GM10847 (cell line): ENCODE results near the gene TP53I13.

Experiments used
- POLR2A ChIP-seq: IDR thresholded peaks from 2 replicates; pipeline ENCODE4 v1.6.1; 2011; ENCODE audit not compliant: insufficient read length; ENCODE audit errors: extremely low read depth

The TP53I13 gene

DNA sequence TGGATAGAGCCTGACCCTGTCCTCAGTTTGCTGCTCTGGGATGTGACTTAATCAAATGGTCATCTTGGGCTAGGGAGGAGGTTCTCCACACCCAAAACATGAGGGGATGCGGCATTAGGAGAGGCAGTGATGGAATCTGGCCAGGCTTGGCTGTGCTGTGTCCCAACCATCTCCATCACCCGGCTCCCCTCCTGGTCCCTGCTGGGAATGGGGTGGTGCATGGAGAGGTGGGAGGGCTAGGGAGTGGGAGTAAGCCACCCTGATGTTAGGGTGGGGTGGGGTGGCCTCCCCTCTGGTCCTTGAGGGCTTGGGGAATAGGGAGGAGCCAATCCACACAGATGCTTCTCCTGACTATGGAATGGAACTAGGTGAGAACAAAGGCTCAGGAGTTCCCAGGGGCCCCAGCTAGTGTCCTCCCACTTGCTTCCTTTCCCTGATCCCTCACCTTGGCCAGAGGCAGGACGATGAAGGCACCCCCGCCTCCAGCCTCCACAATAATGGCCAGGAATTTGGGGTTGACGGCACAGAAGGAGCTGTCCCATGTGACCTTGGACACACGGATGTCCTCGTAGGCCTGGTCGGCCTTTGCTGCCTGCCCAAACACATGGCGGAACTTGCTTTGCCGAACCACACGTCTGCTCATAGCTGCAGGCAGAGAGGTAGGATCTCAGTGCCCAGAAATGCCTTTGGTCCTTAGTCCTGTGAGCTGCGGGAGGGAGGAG lies 52.4 kb downstream of the TP53I13 start:
- no peak for TF ChIP-seq POLR2A

DNA sequence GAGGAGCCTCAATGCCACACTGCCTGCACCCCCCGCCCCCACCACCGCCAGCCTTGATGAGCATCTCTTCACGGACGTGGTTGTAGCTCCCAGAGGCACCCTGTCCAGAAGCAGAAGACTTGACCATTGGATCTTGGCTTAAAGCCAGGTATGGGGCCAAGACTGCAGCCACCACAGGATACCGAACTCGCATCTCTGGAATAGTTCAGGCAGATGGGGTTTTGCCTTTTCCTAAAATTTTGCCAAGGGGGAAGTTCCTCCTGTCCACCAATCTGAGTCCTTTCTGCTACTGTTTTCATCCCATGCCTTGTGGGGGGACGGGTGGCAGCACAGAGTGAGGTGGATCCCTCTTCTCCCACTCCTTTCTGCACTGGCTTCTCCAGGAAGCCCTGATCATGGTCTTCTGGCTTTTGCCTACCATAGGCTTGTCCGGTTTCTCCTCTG lies 53.3 kb downstream of the TP53I13 start:
- no peak for TF ChIP-seq POLR2A
